ENCODE data around the gene FBN1. TPM values are rescaled to one million over a fixed set of nuclear protein-coding genes. Genes with fewer than 3 reads are reported as not detected.

FBN1 gene
- total RNA-seq, 6 donors from 2014 or later = 20.3 to 159 (median 44.3) TPM

DNA sequence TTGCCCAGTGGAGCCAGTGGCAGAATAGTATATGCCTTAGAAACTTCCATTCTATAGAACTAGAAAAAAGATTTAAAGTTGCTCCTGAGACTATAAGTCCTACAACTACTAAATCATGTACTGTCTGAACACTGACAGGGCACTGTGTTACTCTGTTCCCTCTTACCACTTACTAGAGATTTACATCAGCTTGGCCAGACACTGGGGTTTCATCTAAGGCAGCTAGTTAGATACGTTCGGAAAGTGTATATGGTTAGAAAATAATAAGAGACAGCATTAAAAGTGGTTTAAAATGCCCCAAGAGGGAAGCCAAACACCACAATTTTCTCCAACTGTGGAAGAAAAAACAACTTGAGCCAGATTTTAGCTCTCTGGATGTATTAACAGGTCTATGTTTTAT lies 97.1 kb downstream of the FBN1 start:
- no peaks in the 10 kb centered on the region for H3K27me3 ChIP-seq
- no peak overlapping the region for H3K4me3 ChIP-seq
- no peak for TF ChIP-seq POLR2AphosphoS5 (IDR thresholded peaks at IDR 0.05)
- no peak for TF ChIP-seq POLR2A (IDR thresholded peaks at IDR 0.05)
- TF ChIP-seq, protein P1, sequence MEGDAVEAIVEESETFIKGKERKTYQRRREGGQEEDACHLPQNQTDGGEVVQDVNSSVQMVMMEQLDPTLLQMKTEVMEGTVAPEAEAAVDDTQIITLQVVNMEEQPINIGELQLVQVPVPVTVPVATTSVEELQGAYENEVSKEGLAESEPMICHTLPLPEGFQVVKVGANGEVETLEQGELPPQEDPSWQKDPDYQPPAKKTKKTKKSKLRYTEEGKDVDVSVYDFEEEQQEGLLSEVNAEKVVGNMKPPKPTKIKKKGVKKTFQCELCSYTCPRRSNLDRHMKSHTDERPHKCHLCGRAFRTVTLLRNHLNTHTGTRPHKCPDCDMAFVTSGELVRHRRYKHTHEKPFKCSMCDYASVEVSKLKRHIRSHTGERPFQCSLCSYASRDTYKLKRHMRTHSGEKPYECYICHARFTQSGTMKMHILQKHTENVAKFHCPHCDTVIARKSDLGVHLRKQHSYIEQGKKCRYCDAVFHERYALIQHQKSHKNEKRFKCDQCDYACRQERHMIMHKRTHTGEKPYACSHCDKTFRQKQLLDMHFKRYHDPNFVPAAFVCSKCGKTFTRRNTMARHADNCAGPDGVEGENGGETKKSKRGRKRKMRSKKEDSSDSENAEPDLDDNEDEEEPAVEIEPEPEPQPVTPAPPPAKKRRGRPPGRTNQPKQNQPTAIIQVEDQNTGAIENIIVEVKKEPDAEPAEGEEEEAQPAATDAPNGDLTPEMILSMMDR (IDR thresholded peaks at IDR 0.05) = no peak
- no peak for TF ChIP-seq EP300 (IDR thresholded peaks at IDR 0.05)
- DNase-seq (no peak), ATAC-seq (ENCODE audit: low FRiP score in 2 of 2) (no peak)
- H3K9me3 ChIP-seq = no peaks in the 10 kb centered on the region
- no peak overlapping the region for H3K27ac ChIP-seq
- WGBS, 2 donors = 91% methylated on average over 2 of the region's 2 CpGs
- H3K4me1 ChIP-seq = no peaks in the 10 kb centered on the region
- no peaks in the 10 kb centered on the region for H3K36me3 ChIP-seq

DNA sequence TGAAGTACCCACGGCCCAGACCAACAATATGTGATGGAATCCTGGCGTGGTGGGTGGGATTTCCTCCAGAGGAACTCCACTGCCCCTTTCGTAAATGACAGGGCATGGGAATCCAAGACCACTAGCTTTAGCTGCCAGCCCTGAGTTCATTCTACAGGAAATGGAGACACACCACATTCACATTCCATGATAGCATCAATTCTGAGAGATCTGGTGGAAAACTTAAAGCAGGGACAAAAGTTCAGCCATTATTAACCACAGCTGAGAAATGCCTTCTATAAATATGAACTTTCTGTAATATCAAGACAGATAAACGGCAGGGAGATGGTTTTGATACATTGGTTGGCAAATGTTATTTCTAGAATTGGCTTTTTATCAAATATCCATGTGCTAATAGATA lies 98.2 kb downstream of the FBN1 start:
- TF ChIP-seq, protein P1 (IDR thresholded peaks at IDR 0.05) = no peak
- TF ChIP-seq POLR2A (IDR thresholded peaks at IDR 0.05) = no peak
- WGBS, 2 donors = 68 to 71% methylated on average over 4 of the region's 4 CpGs
- Histone ChIP-seq H3K9me3 (no peaks in the 10 kb centered on the region), H3K27ac (no peak overlapping the region), H3K4me3 (no peak overlapping the region), H3K4me1 (no peaks in the 10 kb centered on the region), H3K27me3 (no peaks in the 10 kb centered on the region), H3K36me3 (no peaks in the 10 kb centered on the region)
- no peak for ATAC-seq (ENCODE audit: low FRiP score in 2 of 2)
- DNase-seq = no peak

DNA sequence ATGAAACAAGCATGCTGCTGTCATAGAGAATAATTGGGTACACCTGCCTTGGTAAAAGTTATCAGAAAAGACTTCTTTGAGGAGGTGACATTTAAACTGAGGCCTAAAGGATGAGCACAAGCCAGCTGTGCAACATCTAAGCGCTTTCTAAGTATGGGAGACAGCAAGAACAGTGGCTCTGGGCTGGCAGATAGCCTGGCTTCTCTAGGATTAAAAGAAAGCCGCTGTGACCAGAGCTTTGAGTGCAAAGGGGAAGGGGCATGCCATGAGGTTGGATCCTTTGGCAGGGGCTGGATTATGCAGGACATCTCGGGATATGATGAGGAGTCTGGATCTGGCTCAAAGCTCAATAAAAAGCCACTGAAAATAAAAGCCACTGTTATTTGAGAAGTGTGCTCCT lies 99.2 kb downstream of the FBN1 start:
- 75 to 82% methylated on average over 3 of the region's 3 CpGs for WGBS, 2 donors
- Histone ChIP-seq H3K4me1 (no peaks in the 10 kb centered on the region), H3K27me3 (no peaks in the 10 kb centered on the region), H3K27ac (no peak overlapping the region), H3K4me3 (no peak overlapping the region), H3K36me3 (no peaks in the 10 kb centered on the region), H3K9me3 (no peaks in the 10 kb centered on the region)
- DNase-seq (no peak), ATAC-seq (ENCODE audit: low FRiP score in 2 of 2) (no peak)
- TF ChIP-seq, protein P1 (IDR thresholded peaks at IDR 0.05) = no peak
- TF ChIP-seq EP300 (IDR thresholded peaks at IDR 0.05) (no peak), POLR2A (IDR thresholded peaks at IDR 0.05) (no peak), POLR2AphosphoS5 (IDR thresholded peaks at IDR 0.05) (no peak)

DNA sequence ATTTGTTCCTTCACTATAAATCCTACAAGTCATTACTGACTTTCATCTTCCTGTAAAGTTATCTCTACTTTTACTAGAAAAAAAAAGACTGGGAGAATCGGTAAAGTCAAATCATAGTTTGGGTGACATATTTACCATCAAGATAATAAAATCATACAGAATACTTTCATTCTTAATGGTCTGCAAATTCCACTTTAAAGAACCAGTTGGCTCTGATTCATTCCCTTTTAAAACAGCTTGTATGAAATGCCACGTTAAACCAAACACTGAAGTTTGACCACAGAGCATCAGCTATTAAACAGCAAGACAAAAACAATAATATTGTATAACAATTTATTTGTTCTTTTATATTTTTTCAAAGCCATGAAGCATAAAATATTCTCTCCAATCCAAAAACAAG lies 100.7 kb downstream of the FBN1 start:
- Histone ChIP-seq H3K36me3 (no peaks in the 10 kb centered on the region), H3K9me3 (no peaks in the 10 kb centered on the region), H3K4me1 (no peaks in the 10 kb centered on the region), H3K4me3 (no peak overlapping the region), H3K27me3 (no peaks in the 10 kb centered on the region), H3K27ac (no peak overlapping the region)
- no peak for TF ChIP-seq POLR2AphosphoS5 (IDR thresholded peaks at IDR 0.05)
- TF ChIP-seq, protein P1 (IDR thresholded peaks at IDR 0.05) = no peak
- TF ChIP-seq EP300 (IDR thresholded peaks at IDR 0.05) = no peak
- no peak for TF ChIP-seq POLR2A (IDR thresholded peaks at IDR 0.05)
- 62 to 65% methylated on average over 2 of the region's 2 CpGs for WGBS, 2 donors
- ATAC-seq (ENCODE audit: low FRiP score in 2 of 2) = no peak
- no peak for DNase-seq

DNA sequence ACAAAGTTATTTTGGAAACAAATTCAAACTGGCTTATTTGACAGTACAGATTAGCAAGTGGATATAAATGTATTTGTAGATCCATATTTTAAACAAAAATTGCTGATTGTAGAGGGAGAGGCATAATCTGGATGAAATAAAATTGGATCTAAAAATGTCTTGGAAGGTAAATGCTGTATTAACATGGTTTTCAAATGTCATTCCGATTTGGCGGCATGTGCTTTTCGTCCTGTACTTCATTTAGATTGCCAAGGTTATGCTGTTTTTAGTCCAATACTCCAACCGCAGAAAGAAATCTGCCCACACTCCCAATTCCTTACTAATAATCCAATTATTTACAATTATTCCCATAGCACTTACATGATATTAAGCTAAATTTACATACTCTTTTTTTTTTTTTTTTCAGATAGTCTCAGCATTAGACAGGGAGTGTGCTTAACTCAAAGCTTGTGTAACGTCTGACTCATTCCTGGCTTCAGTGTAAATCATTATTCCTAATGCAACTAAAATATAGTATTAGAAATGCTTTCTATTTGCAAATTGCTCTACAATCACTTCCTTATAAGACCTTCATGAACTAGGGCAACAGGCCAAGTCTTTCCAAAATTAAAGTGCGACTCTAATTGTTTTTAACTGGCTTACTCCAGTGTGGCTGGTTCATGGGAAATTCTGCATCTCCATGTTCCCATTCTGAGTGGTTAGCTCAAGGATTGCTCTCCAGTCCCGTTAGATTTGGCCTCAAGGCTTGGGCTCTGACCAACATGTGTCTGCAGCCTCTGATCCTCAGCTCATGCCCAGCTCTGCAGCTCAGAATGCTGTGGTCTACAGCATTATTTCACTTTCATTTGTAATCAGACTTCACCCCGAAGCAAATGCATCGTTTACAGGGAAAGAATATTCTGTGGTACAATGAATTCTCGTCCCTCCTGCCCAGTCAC lies 103.9 kb downstream of the FBN1 start:
- Histone ChIP-seq H3K27ac (no peak overlapping the region), H3K27me3 (no peaks in the 10 kb centered on the region), H3K36me3 (no peaks in the 10 kb centered on the region), H3K4me1 (peaks cover 0 to 4% (median 2%) of the 10 kb centered on the region in 4 donors), H3K4me3 (no peak overlapping the region), H3K9me3 (no peaks in the 10 kb centered on the region)
- TF ChIP-seq, protein P1 (IDR thresholded peaks at IDR 0.05) = no peak
- no peak for TF ChIP-seq POLR2AphosphoS5 (IDR thresholded peaks at IDR 0.05)
- TF ChIP-seq POLR2A (IDR thresholded peaks at IDR 0.05) = no peak
- no peak for TF ChIP-seq EP300 (IDR thresholded peaks at IDR 0.05)
- 65 to 67% methylated on average over 10 of the region's 10 CpGs for WGBS, 2 donors
- ATAC-seq (ENCODE audit: low FRiP score in 2 of 2) (peak in 1 of 2 donors; percentile 70), DNase-seq (no peak)

All from upper lobe of left lung (tissue), 6 donors.